Testis (tissue), 2 donors: Measurements from ENCODE around the gene SHBG.

Experiments used
- CTCF ChIP-seq, 3 experiments: fragments of 450-650 bp in 2 of 3; fragments of 200-600 bp in 1 of 3; sonication (generic) in 1 of 3; IDR thresholded peaks; one replicate each; pipeline ENCODE4 v1.5.1; 2016 to 2019; ENCODE audit warnings: antibody characterized with exemption in 3 of 3, mild to moderate bottlenecking in 2 of 3, moderate library complexity in 1 of 3
- POLR2A ChIP-seq: fragments of 450-650 bp; IDR thresholded peaks from one replicate; pipeline ENCODE4 v1.6.1; 2017; ENCODE audit warnings: antibody characterized with exemption, mild to moderate bottlenecking, moderate library complexity

DNA sequence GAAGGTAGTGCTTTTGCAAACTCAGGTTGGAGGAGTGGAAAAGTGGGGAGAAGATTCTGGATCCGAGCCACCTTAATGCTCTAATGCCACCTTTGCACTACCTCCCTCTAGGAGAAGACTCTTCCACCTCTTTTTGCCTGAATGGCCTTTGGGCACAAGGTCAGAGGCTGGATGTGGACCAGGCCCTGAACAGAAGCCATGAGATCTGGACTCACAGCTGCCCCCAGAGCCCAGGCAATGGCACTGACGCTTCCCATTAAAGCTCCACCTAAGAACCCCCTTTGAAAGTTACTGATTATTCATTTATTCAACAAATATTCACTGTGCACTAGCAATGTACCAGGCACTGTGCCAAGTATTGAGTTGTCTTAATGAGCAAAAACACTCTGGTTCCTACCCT is 3.2 kb downstream of the SHBG start:
- no peak for TF ChIP-seq CTCF (IDR thresholded peaks at IDR 0.05)
- no peak for TF ChIP-seq POLR2A
